Measurements from ENCODE around the gene RUNX3.

The RUNX3 gene

DNA sequence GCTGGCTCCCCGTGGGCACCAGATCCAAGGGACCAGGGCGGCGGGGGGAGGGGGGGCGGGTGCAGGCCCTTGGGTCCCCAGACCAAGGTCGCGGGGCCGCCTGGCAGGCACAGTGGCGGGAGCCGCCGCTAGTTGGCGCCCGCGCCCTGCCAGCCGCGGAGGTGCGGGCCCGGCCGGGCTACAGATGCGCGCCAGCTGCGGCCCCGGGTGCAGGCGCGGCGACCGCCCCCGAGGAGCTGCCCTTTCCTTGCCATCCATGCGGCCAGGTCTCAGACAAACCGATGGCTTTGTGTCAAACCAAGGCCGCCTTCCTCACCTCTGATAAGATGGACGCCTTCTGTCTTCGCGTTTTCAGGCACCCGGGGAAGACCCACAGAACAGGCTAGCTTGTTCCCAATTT, 2.2 kb upstream of the RUNX3 start:
- H3K4me3 ChIP-seq (replicated peaks; ENCODE audit: low read depth, low read length): no peak overlapping the region
- TF ChIP-seq, protein P1, sequence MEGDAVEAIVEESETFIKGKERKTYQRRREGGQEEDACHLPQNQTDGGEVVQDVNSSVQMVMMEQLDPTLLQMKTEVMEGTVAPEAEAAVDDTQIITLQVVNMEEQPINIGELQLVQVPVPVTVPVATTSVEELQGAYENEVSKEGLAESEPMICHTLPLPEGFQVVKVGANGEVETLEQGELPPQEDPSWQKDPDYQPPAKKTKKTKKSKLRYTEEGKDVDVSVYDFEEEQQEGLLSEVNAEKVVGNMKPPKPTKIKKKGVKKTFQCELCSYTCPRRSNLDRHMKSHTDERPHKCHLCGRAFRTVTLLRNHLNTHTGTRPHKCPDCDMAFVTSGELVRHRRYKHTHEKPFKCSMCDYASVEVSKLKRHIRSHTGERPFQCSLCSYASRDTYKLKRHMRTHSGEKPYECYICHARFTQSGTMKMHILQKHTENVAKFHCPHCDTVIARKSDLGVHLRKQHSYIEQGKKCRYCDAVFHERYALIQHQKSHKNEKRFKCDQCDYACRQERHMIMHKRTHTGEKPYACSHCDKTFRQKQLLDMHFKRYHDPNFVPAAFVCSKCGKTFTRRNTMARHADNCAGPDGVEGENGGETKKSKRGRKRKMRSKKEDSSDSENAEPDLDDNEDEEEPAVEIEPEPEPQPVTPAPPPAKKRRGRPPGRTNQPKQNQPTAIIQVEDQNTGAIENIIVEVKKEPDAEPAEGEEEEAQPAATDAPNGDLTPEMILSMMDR (IDR thresholded peaks at IDR 0.05; ENCODE audit: low read length, missing control alignments): no peak
- no peak for DNase-seq (ENCODE audit: low read depth)

DNA sequence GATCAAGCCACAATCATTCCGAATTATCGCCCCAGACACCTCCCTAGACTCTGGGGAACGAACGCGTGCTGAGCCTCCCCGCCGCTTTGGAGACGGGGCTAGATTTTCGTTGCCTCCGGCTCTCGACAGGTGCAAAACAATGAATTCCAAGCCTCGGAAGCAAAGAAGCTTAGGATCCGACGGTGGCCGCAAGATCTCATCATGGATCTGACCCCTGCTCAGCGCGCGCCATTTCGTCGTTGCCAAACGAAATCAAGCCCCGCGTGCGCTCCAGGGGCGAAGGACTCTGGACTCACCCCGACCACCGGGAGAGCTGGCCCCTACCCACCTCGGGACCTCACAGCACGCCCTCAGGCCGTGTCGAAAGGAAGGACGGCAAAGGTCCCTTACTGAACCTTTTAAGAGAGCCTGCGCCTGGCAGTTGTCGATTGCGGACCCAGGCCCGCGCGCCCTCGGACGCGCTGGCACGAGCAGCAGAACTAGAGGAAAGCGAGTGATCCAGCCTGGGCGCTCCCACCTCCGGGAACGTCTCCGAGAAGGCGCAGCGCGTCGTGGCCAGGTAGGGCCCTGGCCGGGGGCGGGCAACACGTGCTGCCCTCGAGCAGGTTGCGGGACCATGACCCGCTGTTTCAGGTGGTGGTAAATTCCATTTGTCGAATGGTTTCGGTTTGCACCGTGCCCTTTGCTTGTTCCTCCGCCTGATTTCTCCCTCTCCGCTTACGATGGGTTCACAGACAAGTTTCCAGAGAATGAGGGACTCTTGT, 1.6 kb upstream of the RUNX3 start:
- no peak overlapping the region for H3K4me3 ChIP-seq (replicated peaks; ENCODE audit: low read depth, low read length)

DNA sequence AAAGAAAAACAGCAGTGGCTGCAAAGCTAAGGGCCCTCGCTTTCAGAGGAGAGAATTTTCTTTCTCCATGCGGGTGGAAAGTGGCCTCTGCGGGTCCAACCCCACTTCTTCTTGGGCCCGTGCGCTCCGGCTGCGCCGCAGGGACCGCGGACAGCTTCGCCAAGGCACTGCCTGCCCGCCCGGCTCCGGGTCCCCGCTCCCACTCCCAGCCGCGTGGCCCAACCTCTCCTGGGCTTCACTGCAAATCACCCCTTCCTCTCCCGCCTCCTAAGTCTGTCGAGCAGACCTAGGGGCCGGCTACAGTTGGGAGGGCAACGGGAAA, 1.0 kb upstream of the RUNX3 start:
- no peak for DNase-seq (ENCODE audit: low read depth)
- no peak overlapping the region for H3K4me3 ChIP-seq (replicated peaks; ENCODE audit: low read depth, low read length)
- TF ChIP-seq, protein P1 (IDR thresholded peaks at IDR 0.05; ENCODE audit: low read length, missing control alignments): no peak

More for the DNA sequence above, 1.6 kb upstream of the RUNX3 start:
- DNase-seq (ENCODE audit: low read depth): no peak
- TF ChIP-seq, protein P1 (IDR thresholded peaks at IDR 0.05; ENCODE audit: low read length, missing control alignments): no peak

DNA sequence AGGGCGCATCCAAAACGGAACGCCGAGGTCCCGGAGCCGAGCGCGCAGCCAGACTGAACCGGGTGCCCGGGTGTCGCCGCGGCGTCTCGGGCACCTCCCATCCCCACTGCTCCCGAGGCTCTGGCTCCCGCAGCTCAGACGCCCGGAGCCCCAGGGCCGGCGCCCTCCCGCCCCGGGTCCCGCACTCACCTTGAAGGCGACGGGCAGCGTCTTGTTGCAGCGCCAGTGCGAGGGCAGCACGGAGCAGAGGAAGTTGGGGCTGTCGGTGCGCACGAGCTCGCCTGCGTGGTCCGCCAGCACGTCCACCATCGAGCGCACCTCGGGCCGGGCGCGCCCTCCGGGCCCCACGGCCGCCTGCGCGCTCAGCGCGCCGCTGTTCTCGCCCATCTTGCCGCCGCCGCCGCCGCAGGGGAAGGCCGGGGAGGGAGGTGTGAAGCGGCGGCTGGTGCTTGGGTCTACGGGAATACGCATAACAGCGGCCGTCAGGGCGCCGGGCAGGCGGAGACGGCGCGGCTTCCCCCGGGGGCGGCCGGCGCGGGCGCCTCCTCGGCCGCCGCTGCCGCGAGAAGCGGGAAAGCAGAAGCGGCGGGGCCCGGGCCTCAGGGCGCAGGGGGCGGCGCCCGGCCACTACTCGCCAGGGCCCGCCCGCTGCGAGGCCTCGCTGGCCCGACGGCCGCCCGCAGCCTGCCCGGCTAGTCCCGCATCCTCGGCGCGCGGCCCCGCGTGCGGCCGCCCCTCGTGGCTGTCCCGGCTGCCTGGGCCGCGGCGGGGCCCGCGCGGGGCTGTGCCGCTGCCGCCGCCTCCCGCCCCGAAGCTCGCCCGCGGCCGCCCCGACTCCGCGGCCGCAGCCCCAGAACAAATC, 447 bp downstream of the RUNX3 start:
- no peak overlapping the region for H3K4me3 ChIP-seq (replicated peaks; ENCODE audit: low read depth, low read length)
- DNase-seq (ENCODE audit: low read depth): no peak
- TF ChIP-seq, protein P1 (IDR thresholded peaks at IDR 0.05; ENCODE audit: low read length, missing control alignments): no peak

DNA sequence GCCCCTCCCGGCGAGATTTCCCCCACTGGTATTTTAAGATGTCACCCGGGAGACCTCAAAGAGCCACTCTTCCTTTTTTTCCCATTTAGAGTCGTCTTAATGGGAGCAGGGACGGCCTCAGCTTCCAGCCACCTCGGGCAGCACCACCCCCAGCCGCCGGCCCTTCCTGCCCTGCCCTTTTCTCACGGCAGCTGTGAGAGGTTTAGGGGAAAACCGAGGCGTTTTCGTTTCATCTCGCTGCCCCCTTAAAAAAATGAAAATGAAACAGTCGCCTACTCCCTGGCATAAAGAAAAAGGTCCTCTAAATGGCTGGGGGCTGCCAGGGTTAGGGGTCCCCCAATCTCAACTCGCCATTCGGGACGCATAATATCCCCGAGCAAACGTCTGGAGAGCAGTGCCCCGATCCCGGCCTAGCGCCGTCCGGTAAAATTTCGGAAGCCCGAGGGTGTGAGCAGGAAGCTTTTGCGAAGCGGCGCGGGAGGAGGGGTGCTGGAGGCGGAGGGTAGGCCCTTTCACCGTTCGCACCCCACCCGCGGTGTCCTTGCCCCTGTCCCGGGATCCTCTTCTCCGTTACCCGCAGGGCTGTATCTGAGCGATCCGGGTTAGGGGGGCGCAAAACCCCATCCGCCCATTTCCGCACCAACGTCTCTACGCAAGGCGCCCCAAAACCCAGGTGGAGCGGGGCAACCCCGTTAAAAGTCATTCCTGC, 1.2 kb downstream of the RUNX3 start:
- no peak for DNase-seq (ENCODE audit: low read depth)
- H3K4me3 ChIP-seq (replicated peaks; ENCODE audit: low read depth, low read length): no peak overlapping the region
- TF ChIP-seq, protein P1 (IDR thresholded peaks at IDR 0.05; ENCODE audit: low read length, missing control alignments): no peak

DNA sequence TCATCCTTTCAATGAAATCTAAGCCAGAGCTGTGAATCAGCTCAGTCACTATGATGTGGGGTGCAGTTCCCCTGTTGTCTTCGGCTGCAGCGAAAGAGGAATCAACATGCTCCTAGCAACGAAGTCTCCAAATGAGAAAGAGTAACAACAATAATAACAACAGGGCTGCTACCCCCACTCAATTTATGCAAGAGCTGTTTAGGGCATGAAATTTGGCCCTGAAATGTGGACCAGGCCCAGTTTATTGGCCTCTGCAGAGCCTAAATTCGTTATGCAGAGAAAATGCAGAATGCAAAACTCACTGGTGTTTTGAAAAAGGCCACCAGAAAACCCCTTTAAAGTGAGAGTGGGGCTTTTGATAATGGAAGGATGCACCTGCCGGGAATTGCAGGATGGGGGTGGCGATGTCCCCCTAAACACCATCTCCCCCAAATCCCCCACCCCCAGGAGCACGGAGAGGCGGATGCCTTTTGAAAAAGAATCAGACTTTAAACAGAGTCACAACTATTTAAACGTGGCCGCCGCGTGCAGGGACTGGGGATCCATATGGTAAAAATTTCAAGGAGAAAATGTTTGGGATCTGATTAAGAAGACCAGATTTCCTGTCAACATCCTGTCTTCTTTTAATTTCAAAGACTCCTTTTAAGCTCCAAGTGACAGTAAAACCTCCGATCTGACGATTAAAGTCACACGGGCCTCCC, 1.9 kb downstream of the RUNX3 start:
- TF ChIP-seq, protein P1 (IDR thresholded peaks at IDR 0.05; ENCODE audit: low read length, missing control alignments): no peak
- DNase-seq (ENCODE audit: low read depth): no peak
- no peak overlapping the region for H3K4me3 ChIP-seq (replicated peaks; ENCODE audit: low read depth, low read length)

All from fibroblast of pulmonary artery (primary cell).